HTR-8/SVneo (cell line): ENCODE data around the gene POLR2M.

ENCODE experiments used
- DNase-seq: peaks from one replicate; pipeline ENCODE4 v3.0.0; 2011; ENCODE audit warnings: low spot score, mixed read lengths; ENCODE audit not compliant: insufficient read length
- FAIRE-seq: peaks from 2 replicates; lab custom pipeline; 2011; peaks lifted over from hg19 to GRCh38; lab: Jason Lieb, UNC

The POLR2M gene

GRCh38 chr15:57735431-57735830 is 28.9 kb downstream of the POLR2M start:
- no peak for DNase-seq
- FAIRE-seq, result no peak

DNA sequence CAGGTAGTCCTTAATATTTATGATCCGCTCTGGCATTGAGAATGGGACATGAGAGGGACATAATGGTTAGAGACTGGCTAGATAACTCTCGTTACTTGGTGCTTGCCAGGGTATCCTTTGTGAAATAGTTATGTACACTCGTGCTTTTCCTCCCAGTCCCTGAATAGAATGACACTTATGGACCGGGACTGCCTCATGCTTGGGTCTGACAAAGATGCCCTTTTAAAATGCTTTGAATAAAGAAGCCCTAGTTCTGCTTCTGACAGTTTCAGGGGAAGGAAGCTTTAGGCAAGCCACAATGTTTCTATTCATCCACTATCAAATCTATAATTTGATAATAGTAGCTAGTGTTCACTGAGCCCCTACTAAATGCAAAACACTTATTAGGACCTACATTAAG is 29.4 kb downstream of the POLR2M start:
- FAIRE-seq (no peak), DNase-seq (no peak)

GRCh38 chr15:57736591-57736990 is 30.1 kb downstream of the POLR2M start:
- FAIRE-seq, result no peak
- DNase-seq, result no peak

GRCh38 chr15:57738734-57739237 is 32.3 kb downstream of the POLR2M start:
- no peak for FAIRE-seq
- no peak for DNase-seq

DNA sequence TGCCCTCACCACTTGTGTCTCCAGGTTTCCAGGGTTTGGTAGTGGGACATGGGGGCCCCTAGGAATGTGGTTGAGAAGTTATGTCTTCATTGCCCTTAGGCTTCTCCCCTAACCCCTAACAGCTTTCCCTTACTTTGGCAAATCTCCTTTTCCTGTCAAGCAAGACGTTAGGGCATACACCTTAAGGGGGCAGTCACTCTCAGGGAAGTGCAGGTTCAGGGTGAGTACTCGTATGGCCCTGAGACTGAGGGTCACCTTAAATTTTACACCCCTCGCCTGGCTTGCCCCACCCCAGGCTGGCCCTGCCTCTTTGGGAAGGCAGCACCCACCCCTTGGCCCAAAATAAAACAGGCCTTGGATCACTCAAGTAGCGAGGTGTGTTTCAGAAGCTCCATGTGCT is 33.5 kb downstream of the POLR2M start:
- DNase-seq (no peak), FAIRE-seq (no peak)

GRCh38 chr15:57741089-57741488 is 34.6 kb downstream of the POLR2M start:
- FAIRE-seq (no peak), DNase-seq (no peak)

GRCh38 chr15:57743424-57743823 is 36.9 kb downstream of the POLR2M start:
- DNase-seq (no peak), FAIRE-seq (no peak)

GRCh38 chr15:57746786-57747185 is 40.3 kb downstream of the POLR2M start:
- no peak for FAIRE-seq
- no peak for DNase-seq

- no peak for DNase-seq
- no peak for FAIRE-seq
These were observed 40.8 kb downstream of the POLR2M start for GRCh38 chr15:57747206-57747896.

DNA sequence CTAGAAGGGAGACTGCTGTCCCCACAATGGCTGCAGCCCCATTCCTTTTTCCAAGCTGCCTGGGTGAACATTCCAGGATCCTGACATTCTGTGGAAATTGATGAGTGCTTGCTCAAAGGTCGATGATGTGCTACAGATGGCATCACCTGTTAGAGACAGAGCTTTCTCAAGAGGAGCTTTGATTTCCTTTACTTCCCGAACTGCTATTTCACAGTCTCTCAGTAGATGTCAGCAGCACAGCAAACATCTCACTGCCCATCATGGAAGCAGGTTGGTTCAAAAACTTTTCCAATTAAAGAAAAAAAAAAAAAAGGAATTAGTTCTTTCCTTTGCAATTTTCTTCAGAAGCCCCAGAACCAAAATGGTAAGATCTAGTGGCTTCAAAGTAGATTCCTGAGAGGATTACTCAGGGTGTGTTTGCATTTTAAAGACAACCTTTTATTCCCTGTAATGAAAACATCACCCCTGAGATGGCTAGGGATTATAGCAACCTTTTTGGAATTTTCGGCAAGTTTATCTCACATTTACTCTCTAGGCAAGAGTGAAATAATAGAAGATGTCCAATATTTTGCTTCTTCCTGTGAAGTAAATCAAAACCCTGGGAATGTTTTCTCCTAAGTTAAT is 44.8 kb downstream of the POLR2M start:
- peak; percentile 42 for DNase-seq
- no peak for FAIRE-seq

- no peak for DNase-seq
These were observed 45.9 kb downstream of the POLR2M start for GRCh38 chr15:57752436-57752835.

GRCh38 chr15:57752840-57753239 is 46.3 kb downstream of the POLR2M start:
- FAIRE-seq (no peak), DNase-seq (no peak)

More at GRCh38 chr15:57752436-57752835, 45.9 kb downstream of the POLR2M start:
- no peak for FAIRE-seq

GRCh38 chr15:57756466-57756865 is 50.0 kb downstream of the POLR2M start:
- FAIRE-seq (no peak), DNase-seq (no peak)

- DNase-seq, result no peak
- FAIRE-seq, result no peak
These were observed 52.0 kb downstream of the POLR2M start for GRCh38 chr15:57758560-57758959.

DNA sequence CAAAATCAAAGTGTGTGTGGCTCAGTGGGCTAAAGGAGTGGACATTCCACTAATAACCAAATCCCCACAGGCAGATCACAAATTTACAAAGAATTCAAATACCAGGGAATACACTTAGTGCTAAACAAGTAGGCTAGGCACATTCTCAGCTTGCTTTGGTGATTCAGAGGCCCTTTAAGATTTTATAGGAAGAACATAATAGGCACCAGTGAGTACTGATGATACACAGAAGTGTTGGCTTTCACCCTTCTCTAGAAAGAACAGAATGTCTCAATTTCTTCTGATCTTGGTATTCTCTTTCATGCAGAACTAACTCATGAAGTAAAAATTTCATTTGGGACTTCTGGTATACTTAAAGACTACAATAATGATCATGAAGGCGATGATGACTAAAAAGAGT is 55.0 kb downstream of the POLR2M start:
- DNase-seq (no peak), FAIRE-seq (no peak)

DNA sequence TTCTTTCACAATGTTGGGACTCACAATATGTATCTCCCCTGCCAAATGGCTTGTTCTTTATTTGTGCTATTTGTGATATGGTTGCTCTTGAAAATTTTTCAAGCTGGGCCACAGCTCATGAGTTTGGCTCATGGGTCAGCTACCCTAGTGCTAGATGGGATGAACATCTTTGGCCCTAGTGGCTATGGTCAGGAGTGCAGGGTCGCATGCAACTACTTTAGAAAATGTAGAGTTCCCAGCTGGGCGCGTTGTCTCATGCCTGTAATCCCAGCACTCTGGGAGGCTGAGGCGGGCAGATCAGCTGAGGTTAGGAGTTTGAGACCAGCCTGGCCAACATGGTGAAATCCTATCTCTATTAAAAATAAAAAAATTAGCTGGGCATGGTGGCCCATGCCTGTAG is 55.8 kb downstream of the POLR2M start:
- no peak for DNase-seq
- no peak for FAIRE-seq

DNA sequence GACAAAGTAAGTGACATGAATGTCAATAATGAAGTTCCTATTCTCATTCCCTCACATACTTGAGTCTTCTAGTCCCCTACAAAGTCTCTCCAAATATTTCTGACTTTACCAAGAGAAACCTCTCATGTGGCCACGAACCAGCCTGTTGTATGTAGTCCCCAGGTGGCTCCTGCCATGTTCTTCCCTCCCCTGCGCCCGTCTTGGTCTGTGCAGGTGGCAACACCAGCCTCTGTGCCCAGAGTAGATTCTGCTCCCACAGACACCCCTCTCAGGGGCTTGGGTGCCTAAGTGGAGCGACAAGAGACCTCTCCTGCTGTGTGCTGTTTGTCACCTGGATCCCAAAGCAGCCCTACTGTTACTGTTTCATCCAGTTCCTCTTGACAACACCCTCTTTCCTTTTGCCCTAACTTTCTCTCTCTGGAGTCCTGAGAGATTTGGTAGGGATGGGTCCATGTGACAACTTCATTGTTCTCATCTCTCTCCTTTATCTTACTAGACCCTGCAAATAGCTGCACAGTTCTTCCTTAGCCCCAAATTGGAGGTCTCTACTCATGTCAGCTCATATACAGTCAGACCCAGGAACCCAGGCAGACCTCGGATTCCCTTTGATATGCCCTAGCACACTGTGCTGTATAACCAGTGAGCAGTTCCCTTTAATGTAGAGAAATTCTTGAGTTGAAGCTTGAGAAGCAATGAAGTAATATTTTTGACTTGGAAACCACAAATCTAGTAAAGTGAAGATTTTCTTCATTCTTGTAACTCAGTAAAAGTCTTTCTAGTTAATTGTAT is 56.9 kb downstream of the POLR2M start:
- no peak for FAIRE-seq

More for the DNA sequence above, 56.9 kb downstream of the POLR2M start:
- no peak for DNase-seq
